HL-60 (cell line): ENCODE data around the gene DNAJB6.

Experiments used
- CTCF ChIP-seq: IDR thresholded peaks from one replicate; pipeline ENCODE4 v1.5.1; 2011; ENCODE audit warnings: low read length, control low read depth, inconsistent platforms; ENCODE audit not compliant: insufficient read depth
- GABPA ChIP-seq: IDR thresholded peaks from 2 replicates; pipeline ENCODE4 v1.6.1; 2012; ENCODE audit warnings: low read depth

- no peak for TF ChIP-seq CTCF
- no peak for TF ChIP-seq GABPA
These were observed 89.0 kb downstream of the DNAJB6 start for GRCh38 chr7:157425761-157426160.
